ENCODE measurements around the gene GRAMD1B. TPM values are rescaled to one million over a fixed set of nuclear protein-coding genes. Genes with fewer than 3 reads are reported as not detected.
A peak's percentile ranks its signal among the peaks of the same experiment; 100 is the strongest.

GRAMD1B gene
- total and polyA plus RNA-seq, 2 donors (not counting 1 experiment from before 2014, with no cell fraction given) = 0.83 to 1.5 TPM

DNA sequence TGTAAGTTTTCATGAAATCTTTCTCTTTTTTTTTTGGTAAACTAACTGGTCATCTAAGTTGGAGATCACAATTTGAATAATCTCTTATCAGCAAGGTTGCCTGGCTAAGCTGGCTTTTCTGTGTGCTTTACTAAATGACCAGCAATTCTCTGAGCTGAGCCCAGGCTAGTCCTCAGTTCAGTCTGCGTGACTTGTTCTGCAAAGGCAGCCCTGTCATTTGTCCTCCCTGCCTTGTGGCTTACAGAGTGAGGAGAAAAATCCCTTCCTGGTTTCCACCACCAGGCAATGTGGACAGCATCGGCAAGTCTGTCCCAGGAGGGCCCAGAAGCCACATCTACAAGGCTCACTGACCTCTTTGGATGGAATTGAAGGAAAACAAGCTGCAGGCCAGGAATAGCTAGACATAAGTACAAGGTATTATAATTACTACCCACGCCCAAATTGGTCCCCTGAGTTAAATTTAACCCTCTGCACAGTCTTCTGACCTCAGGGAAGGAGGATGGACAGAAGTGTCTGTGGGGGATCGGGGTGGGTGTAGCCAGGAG, 115.7 kb downstream of the GRAMD1B start:
- no peak overlapping the region for H3K9ac ChIP-seq (ENCODE audit: insufficient read depth, low read length)
- TF ChIP-seq EZH2 (IDR thresholded peaks at IDR 0.05; ENCODE audit: low read length, missing control alignments) = no peak
- TF ChIP-seq, protein P1, sequence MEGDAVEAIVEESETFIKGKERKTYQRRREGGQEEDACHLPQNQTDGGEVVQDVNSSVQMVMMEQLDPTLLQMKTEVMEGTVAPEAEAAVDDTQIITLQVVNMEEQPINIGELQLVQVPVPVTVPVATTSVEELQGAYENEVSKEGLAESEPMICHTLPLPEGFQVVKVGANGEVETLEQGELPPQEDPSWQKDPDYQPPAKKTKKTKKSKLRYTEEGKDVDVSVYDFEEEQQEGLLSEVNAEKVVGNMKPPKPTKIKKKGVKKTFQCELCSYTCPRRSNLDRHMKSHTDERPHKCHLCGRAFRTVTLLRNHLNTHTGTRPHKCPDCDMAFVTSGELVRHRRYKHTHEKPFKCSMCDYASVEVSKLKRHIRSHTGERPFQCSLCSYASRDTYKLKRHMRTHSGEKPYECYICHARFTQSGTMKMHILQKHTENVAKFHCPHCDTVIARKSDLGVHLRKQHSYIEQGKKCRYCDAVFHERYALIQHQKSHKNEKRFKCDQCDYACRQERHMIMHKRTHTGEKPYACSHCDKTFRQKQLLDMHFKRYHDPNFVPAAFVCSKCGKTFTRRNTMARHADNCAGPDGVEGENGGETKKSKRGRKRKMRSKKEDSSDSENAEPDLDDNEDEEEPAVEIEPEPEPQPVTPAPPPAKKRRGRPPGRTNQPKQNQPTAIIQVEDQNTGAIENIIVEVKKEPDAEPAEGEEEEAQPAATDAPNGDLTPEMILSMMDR (conservative IDR thresholded peaks at IDR 0.05 in 1 of 2, IDR thresholded peaks at IDR 0.05 in 1 of 2; ENCODE audit: low read depth in 1 of 2, low read length in 2 of 2) = no peak
- peaks cover 9% of the 10 kb centered on the region for H3K4me1 ChIP-seq (ENCODE audit: control insufficient read depth, extremely low read depth, insufficient read depth, low read length)
- H3K27ac ChIP-seq (ENCODE audit: insufficient read depth, low read length) = no peak overlapping the region
- H3K4me2 ChIP-seq (ENCODE audit: extremely low read depth, insufficient read depth, low read length) = no peak overlapping the region
- H2AFZ ChIP-seq (ENCODE audit: low read length) = no peak overlapping the region
- H4K20me1 ChIP-seq (ENCODE audit: control insufficient read depth, extremely low read depth, insufficient read depth, low read length) = no peaks in the 10 kb centered on the region
- H3K79me2 ChIP-seq (ENCODE audit: control insufficient read depth, insufficient read depth, low read length) = no peaks in the 10 kb centered on the region
- DNase-seq (ENCODE audit: low read depth in 2 of 2) = peak in 1 of 2 donors; percentile 19
- no peak overlapping the region for H3K4me3 ChIP-seq (replicated peaks in 1 of 4; ENCODE audit: control extremely low read depth in 1 of 4, insufficient read depth in 1 of 4, low read depth in 3 of 4, low read length in 4 of 4)
- H3K9me3 ChIP-seq (ENCODE audit: control insufficient read depth, insufficient read depth, low read depth, low read length) = no peaks in the 10 kb centered on the region
- H3K27me3 ChIP-seq (ENCODE audit: control insufficient read depth, insufficient read depth, low read length) = no peaks in the 10 kb centered on the region
- H3K36me3 ChIP-seq (ENCODE audit: control insufficient read depth, insufficient read depth, low read length) = no peaks in the 10 kb centered on the region

DNA sequence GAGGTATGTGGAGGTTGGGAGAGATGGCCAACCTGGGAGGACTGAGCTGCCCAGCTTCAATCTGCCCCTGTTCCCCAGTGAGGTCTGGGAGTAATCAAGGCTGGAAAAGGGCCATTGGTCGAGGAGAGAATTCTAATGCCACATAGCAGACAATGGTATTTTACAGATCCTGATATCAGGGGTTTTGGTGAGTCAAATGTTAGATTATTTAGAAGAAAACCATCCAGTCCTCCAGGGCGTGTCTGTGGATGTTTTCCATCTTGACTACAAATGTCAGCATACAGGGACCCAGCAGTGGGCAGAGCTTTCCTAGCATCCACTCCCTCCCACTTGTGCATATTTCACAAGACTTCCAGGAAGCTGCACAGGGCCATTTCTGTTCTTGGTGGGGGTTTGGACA, 116.4 kb downstream of the GRAMD1B start:
- TF ChIP-seq EZH2 (IDR thresholded peaks at IDR 0.05; ENCODE audit: low read length, missing control alignments) = no peak
- TF ChIP-seq, protein P1 (conservative IDR thresholded peaks at IDR 0.05 in 1 of 2, IDR thresholded peaks at IDR 0.05 in 1 of 2; ENCODE audit: low read depth in 1 of 2, low read length in 2 of 2) = no peak
- H3K9ac ChIP-seq (ENCODE audit: insufficient read depth, low read length) = no peak overlapping the region
- no peak overlapping the region for H3K4me3 ChIP-seq (replicated peaks in 1 of 4; ENCODE audit: control extremely low read depth in 1 of 4, insufficient read depth in 1 of 4, low read depth in 3 of 4, low read length in 4 of 4)
- no peaks in the 10 kb centered on the region for H4K20me1 ChIP-seq (ENCODE audit: control insufficient read depth, extremely low read depth, insufficient read depth, low read length)
- no peak overlapping the region for H3K4me2 ChIP-seq (ENCODE audit: extremely low read depth, insufficient read depth, low read length)
- no peaks in the 10 kb centered on the region for H3K27me3 ChIP-seq (ENCODE audit: control insufficient read depth, insufficient read depth, low read length)
- H3K36me3 ChIP-seq (ENCODE audit: control insufficient read depth, insufficient read depth, low read length) = no peaks in the 10 kb centered on the region
- no peaks in the 10 kb centered on the region for H3K9me3 ChIP-seq (ENCODE audit: control insufficient read depth, insufficient read depth, low read depth, low read length)
- peaks cover 9% of the 10 kb centered on the region for H3K4me1 ChIP-seq (ENCODE audit: control insufficient read depth, extremely low read depth, insufficient read depth, low read length)
- peak in 1 of 2 donors; percentile 87 for DNase-seq (ENCODE audit: low read depth in 2 of 2)
- H3K79me2 ChIP-seq (ENCODE audit: control insufficient read depth, insufficient read depth, low read length) = no peaks in the 10 kb centered on the region
- no peak overlapping the region for H3K27ac ChIP-seq (ENCODE audit: insufficient read depth, low read length)
- no peak overlapping the region for H2AFZ ChIP-seq (ENCODE audit: low read length)

DNA sequence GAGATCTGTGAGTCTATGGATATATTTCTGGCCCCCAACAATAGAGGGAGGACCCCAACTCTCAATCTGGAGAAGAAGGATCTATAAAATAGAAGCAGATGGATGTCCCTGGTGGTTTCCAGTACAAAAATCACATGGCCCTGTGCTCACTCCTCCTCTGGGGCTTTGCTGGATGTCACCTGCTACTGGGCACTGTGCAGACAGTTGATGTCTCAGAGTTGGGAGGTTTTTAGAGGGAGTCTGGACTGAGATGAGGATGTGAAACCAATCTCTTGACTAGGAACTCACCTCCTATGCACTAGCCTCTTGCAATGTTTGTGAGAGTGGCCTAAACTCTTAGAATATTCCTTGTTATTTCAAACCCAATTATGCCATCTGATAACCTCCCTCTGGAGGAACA, 117.1 kb downstream of the GRAMD1B start:
- Histone ChIP-seq H3K9ac (ENCODE audit: insufficient read depth, low read length) (no peak overlapping the region), H4K20me1 (ENCODE audit: control insufficient read depth, extremely low read depth, insufficient read depth, low read length) (no peaks in the 10 kb centered on the region), H3K4me1 (ENCODE audit: control insufficient read depth, extremely low read depth, insufficient read depth, low read length) (peaks cover 9% of the 10 kb centered on the region), H3K79me2 (ENCODE audit: control insufficient read depth, insufficient read depth, low read length) (no peaks in the 10 kb centered on the region), H2AFZ (ENCODE audit: low read length) (no peak overlapping the region), H3K27ac (ENCODE audit: insufficient read depth, low read length) (no peak overlapping the region), H3K36me3 (ENCODE audit: control insufficient read depth, insufficient read depth, low read length) (no peaks in the 10 kb centered on the region), H3K4me3 (replicated peaks in 1 of 4; ENCODE audit: control extremely low read depth in 1 of 4, insufficient read depth in 1 of 4, low read depth in 3 of 4, low read length in 4 of 4) (no peak overlapping the region), H3K4me2 (ENCODE audit: extremely low read depth, insufficient read depth, low read length) (no peak overlapping the region), H3K9me3 (ENCODE audit: control insufficient read depth, insufficient read depth, low read depth, low read length) (no peaks in the 10 kb centered on the region), H3K27me3 (ENCODE audit: control insufficient read depth, insufficient read depth, low read length) (no peaks in the 10 kb centered on the region)
- TF ChIP-seq, protein P1 (conservative IDR thresholded peaks at IDR 0.05 in 1 of 2, IDR thresholded peaks at IDR 0.05 in 1 of 2; ENCODE audit: low read depth in 1 of 2, low read length in 2 of 2) = no peak
- no peak for DNase-seq (ENCODE audit: low read depth in 2 of 2)

Measured in fibroblast of lung (primary cell).